Dermis blood vessel endothelial cell (primary cell): ENCODE data around the gene KIRREL1. TPM values are rescaled to one million over a fixed set of nuclear protein-coding genes. Genes with fewer than 3 reads are reported as not detected.

Source experiments
- DNase-seq: peaks from one replicate; pipeline ENCODE4 v3.0.0; 2010
- total RNA-seq: library from RNA; depleted of rRNA; stranded (reverse); fragments of >200 nt; gene quantifications from 2 replicates; pipeline ENCODE4 v1.2.3, GENCODE V29; 2014

KIRREL1 gene
- 28.2 and 35.4 TPM in 2 replicates for total RNA-seq

- peak; percentile 74 for DNase-seq
Measured at GRCh38 chr1:157993147-157993917, at the start of gene KIRREL1. TSS of gene KIRREL1 (plus strand) at chr1:157993645. CDS start at chr1:157993677, 32 bp downstream.

GRCh38 chr1:157944663-157945280 is 48.7 kb upstream of the KIRREL1 start:
- no peak for DNase-seq

GRCh38 chr1:157948312-157949073 is 45.0 kb upstream of the KIRREL1 start:
- peak; percentile 31 for DNase-seq

GRCh38 chr1:157949074-157949354 is 44.4 kb upstream of the KIRREL1 start:
- DNase-seq: no peak

GRCh38 chr1:157951230-157951629 is 42.2 kb upstream of the KIRREL1 start:
- no peak for DNase-seq

- DNase-seq: peak; percentile 13
Measured at GRCh38 chr1:157952601-157953000, 40.8 kb upstream of the KIRREL1 start.

- DNase-seq: no peak
Measured at GRCh38 chr1:157955221-157955620, 38.2 kb upstream of the KIRREL1 start.

- DNase-seq: no peak
Measured at GRCh38 chr1:157955857-157956256, 37.6 kb upstream of the KIRREL1 start.

GRCh38 chr1:157956732-157957131 is 36.7 kb upstream of the KIRREL1 start:
- DNase-seq: no peak

- DNase-seq: no peak
Measured at GRCh38 chr1:157958263-157958662, 35.2 kb upstream of the KIRREL1 start.

GRCh38 chr1:157959750-157960149 is 33.7 kb upstream of the KIRREL1 start:
- no peak for DNase-seq

GRCh38 chr1:157960773-157961172 is 32.7 kb upstream of the KIRREL1 start:
- no peak for DNase-seq

- peak; percentile 49 for DNase-seq
Measured at GRCh38 chr1:157961805-157962762, 31.4 kb upstream of the KIRREL1 start.

- peak; percentile 77 for DNase-seq
Measured at GRCh38 chr1:157963713-157964112, 29.7 kb upstream of the KIRREL1 start.

GRCh38 chr1:157965584-157965983 is 27.9 kb upstream of the KIRREL1 start:
- DNase-seq: no peak

- no peak for DNase-seq
Measured at GRCh38 chr1:157966031-157966537, 27.4 kb upstream of the KIRREL1 start.

GRCh38 chr1:157967205-157967604 is 26.2 kb upstream of the KIRREL1 start:
- DNase-seq: no peak

- peak; percentile 71 for DNase-seq
Measured at GRCh38 chr1:157968508-157968907, 24.9 kb upstream of the KIRREL1 start.

- peak; percentile 58 for DNase-seq
Measured at GRCh38 chr1:157968946-157969345, 24.5 kb upstream of the KIRREL1 start.

GRCh38 chr1:157969697-157970485 is 23.6 kb upstream of the KIRREL1 start:
- peak; percentile 93 for DNase-seq

- no peak for DNase-seq
Measured at GRCh38 chr1:157971769-157972168, 21.7 kb upstream of the KIRREL1 start.
